Keratinocyte (primary cell): Measurements from ENCODE around the gene TMEM138. TPM values are rescaled to one million over a fixed set of nuclear protein-coding genes. Genes with fewer than 3 reads are reported as not detected.

Experiments used
- DNase-seq: peaks from one replicate; pipeline ENCODE4 v3.0.0-alpha.2; 2011; ENCODE audit warnings: low read depth, missing footprints, low spot score
- FAIRE-seq: peaks from 2 replicates; lab custom pipeline; 2011; peaks lifted over from hg19 to GRCh38; lab: Jason Lieb, UNC
- H2AFZ ChIP-seq: 2 replicates; pipeline ENCODE4 v1.6.0; 2012; ENCODE audit warnings: low read length, control low read depth, inconsistent platforms; ENCODE audit not compliant: control insufficient read depth
- H3K27ac ChIP-seq: 2 replicates; pipeline ENCODE4 v1.5.1; 2011; ENCODE audit warnings: low read length; ENCODE audit not compliant: control insufficient read depth, insufficient read depth
- H3K27me3 ChIP-seq: 3 replicates; pipeline ENCODE4 v1.6.0; 2011; ENCODE audit warnings: low read length; ENCODE audit not compliant: control insufficient read depth, insufficient read depth; ENCODE audit errors: extremely low read depth
- H3K36me3 ChIP-seq, 2 experiments: 2 replicates in 1 of 2; 3 replicates in 1 of 2; pipeline ENCODE4 v1.5.1; 2011; ENCODE audit warnings: low read length in 2 of 2, mild to moderate bottlenecking in 1 of 2; ENCODE audit not compliant: control insufficient read depth in 2 of 2, insufficient read depth in 2 of 2; ENCODE audit errors: extremely low read depth in 1 of 2
- H3K4me1 ChIP-seq: 3 replicates; pipeline ENCODE4 v1.5.1; 2011; ENCODE audit warnings: low read length; ENCODE audit not compliant: control insufficient read depth, insufficient read depth; ENCODE audit errors: extremely low read depth
- H3K4me2 ChIP-seq: 3 replicates; pipeline ENCODE4 v1.6.0; 2011; ENCODE audit warnings: low read depth, low read length; ENCODE audit not compliant: control insufficient read depth, insufficient read depth; ENCODE audit errors: extremely low read depth
- H3K4me3 ChIP-seq, 3 experiments: fragments of 200-600 bp in 1 of 3; sonication (generic) in 1 of 3; 2 replicates in 2 of 3; 3 replicates in 1 of 3; pipeline ENCODE4 v1.5.1; 2011 to 2016; ENCODE audit warnings: low read length in 3 of 3, mild to moderate bottlenecking in 3 of 3, control low read depth in 2 of 3, inconsistent platforms in 1 of 3, low read depth in 1 of 3, mixed read lengths in 1 of 3, mixed run types in 1 of 3, moderate library complexity in 1 of 3; ENCODE audit not compliant: control insufficient read depth in 2 of 3, insufficient read depth in 2 of 3; ENCODE audit errors: extremely low read depth in 1 of 3
- H3K79me2 ChIP-seq: 2 replicates; pipeline ENCODE4 v1.6.0; 2012; ENCODE audit warnings: low read length; ENCODE audit not compliant: control insufficient read depth, insufficient read depth
- H3K9ac ChIP-seq: 3 replicates; pipeline ENCODE4 v1.6.0; 2011; ENCODE audit warnings: low read length; ENCODE audit not compliant: control insufficient read depth, insufficient read depth; ENCODE audit errors: extremely low read depth
- H3K9me1 ChIP-seq: 3 replicates; pipeline ENCODE4 v1.6.0; 2011; ENCODE audit warnings: low read length; ENCODE audit not compliant: control insufficient read depth, insufficient read depth; ENCODE audit errors: extremely low read depth
- H3K9me3 ChIP-seq: 2 replicates; pipeline ENCODE4 v1.5.1; 2012; ENCODE audit warnings: low read depth, low read length; ENCODE audit not compliant: control insufficient read depth
- H4K20me1 ChIP-seq: 3 replicates; pipeline ENCODE4 v1.6.0; 2011; ENCODE audit warnings: low read length; ENCODE audit not compliant: control insufficient read depth, insufficient read depth; ENCODE audit errors: extremely low read depth
- EZH2 ChIP-seq: IDR thresholded peaks from one replicate; pipeline ENCODE4 v1.6.1; 2012; ENCODE audit warnings: inconsistent platforms, mild to moderate bottlenecking, low read length, moderate library complexity
- dilution Hi-C: fragments of 300-500 bp; cut with MboI; formaldehyde crosslinking; loops from one replicate; pipeline ENCODE4 v1.7.0; 2020; ENCODE audit warnings: low sequenced_read_pairs; ENCODE audit not compliant: extremely low pct_ligation_motif_present
- polyA plus RNA-seq, 5 experiments: library from polyadenylated mRNA; depleted of rRNA in 3 of 5; stranded (reverse) in 3 of 5; stranded (forward) in 1 of 5; unstranded in 1 of 5; fragments of >200 nt; gene quantifications; 1 replicate in 1 of 5; 2 replicates in 3 of 5; 3 replicates in 1 of 5; pipeline versions ENCODE4 v1.2.1 to v1.2.3, GENCODE V29; 2011 to 2012; ENCODE audit warnings: missing spikeins in 2 of 5, low read depth in 1 of 5, low replicate concordance in 1 of 5
- TF ChIP-seq, protein P1 (sequence below), 3 experiments: IDR thresholded peaks in 1 of 3; conservative IDR thresholded peaks in 1 of 3; optimal IDR thresholded peaks in 1 of 3; 2 replicates in 2 of 3; 3 replicates in 1 of 3; pipeline versions ENCODE3 to v1.5.1; 2011; ENCODE audit warnings: low read length in 3 of 3, mild to moderate bottlenecking in 3 of 3, moderate library complexity in 2 of 3, control low read depth in 1 of 3, inconsistent platforms in 1 of 3; ENCODE audit not compliant: insufficient read depth in 2 of 3; ENCODE audit errors: extremely low read depth in 1 of 3

Gene TMEM138
- polyA plus RNA-seq, 1 donor (not counting 4 experiments of a cell fraction or from before 2014, with no cell fraction given) = 85.4 TPM

DNA sequence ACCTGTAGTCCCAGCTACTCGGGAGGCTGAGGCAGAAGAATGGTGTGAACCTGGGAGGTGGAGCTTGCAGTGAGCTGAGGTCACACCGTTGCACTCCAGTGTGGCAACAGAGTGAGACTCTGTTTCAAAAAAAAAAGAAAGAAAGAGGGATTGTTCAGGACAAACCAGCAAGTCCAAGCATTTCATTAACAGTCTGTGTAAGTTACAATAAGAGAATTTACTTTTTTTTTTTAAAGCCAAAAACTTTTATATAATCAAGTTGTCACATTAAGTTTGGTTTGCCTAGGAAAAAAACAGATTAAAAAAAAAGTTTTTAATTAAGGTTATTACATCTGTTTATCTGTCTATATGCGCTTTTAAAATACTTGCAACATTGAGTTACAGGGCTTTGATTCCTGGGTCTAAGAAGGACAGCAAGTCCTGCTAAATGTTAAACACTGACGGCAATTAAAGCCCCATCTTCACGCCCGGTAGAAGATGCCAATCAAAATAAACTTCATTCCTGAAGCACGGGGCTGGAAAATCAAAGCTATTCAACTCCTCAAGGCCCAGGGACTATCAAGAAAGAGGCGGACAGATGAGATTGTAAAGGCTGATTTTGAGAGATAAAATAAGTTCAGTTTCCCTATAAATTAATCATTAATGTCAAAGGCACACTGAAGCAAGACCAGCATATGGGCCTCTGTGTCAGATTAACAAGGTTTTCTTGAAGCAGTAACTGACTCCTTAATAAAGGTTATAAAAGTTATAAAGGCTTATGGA, 10.7 kb downstream of the TMEM138 start:
- no peaks in the 10 kb centered on the region for H3K9me3 ChIP-seq
- no peaks in the 10 kb centered on the region for H3K79me2 ChIP-seq
- peaks cover 32% of the 10 kb centered on the region for H3K4me1 ChIP-seq
- H3K4me3 ChIP-seq = no peak overlapping the region
- no peak overlapping the region for H3K9ac ChIP-seq
- FAIRE-seq (no peak), DNase-seq (no peak)
- no peaks in the 10 kb centered on the region for H3K27me3 ChIP-seq
- no peak for TF ChIP-seq EZH2
- TF ChIP-seq, protein P1, sequence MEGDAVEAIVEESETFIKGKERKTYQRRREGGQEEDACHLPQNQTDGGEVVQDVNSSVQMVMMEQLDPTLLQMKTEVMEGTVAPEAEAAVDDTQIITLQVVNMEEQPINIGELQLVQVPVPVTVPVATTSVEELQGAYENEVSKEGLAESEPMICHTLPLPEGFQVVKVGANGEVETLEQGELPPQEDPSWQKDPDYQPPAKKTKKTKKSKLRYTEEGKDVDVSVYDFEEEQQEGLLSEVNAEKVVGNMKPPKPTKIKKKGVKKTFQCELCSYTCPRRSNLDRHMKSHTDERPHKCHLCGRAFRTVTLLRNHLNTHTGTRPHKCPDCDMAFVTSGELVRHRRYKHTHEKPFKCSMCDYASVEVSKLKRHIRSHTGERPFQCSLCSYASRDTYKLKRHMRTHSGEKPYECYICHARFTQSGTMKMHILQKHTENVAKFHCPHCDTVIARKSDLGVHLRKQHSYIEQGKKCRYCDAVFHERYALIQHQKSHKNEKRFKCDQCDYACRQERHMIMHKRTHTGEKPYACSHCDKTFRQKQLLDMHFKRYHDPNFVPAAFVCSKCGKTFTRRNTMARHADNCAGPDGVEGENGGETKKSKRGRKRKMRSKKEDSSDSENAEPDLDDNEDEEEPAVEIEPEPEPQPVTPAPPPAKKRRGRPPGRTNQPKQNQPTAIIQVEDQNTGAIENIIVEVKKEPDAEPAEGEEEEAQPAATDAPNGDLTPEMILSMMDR (optimal IDR thresholded peaks at IDR 0.05 in 1 of 3, IDR thresholded peaks at IDR 0.05 in 1 of 3, conservative IDR thresholded peaks at IDR 0.05 in 1 of 3; ENCODE audit: extremely low read depth in 1 of 3, insufficient read depth in 2 of 3, low read length in 3 of 3) = no peak
- no peak overlapping the region for H3K4me2 ChIP-seq
- no peaks in the 10 kb centered on the region for H3K9me1 ChIP-seq
- no peak overlapping the region for H2AFZ ChIP-seq
- dilution Hi-C loops = no loop called here
- H3K27ac ChIP-seq = no peak overlapping the region
- no peaks in the 10 kb centered on the region for H4K20me1 ChIP-seq
- H3K36me3 ChIP-seq = peaks cover 5 to 24% of the 10 kb centered on the region in 2 experiments

DNA sequence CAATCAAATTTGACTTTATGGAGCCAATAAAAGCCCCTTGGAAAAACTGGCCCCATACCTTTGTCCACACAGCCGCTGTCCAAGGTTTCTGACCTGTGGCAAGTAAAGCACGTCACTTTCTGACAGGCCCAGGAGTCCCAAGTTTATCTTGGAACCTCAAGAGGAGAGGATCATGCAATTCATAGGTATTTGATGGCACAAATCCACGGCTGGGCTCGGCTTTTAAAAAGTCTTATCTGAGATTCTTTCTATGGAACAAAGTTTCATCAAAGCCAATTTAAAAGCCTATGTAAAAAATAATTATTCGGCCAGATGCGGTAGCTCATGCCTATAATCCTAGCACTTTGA, 13.6 kb downstream of the TMEM138 start:
- no peak overlapping the region for H2AFZ ChIP-seq
- H3K79me2 ChIP-seq = no peaks in the 10 kb centered on the region
- H3K4me3 ChIP-seq = no peak overlapping the region
- H3K9me1 ChIP-seq = no peaks in the 10 kb centered on the region
- no peak for FAIRE-seq
- H3K36me3 ChIP-seq = peaks cover 0 to 14% of the 10 kb centered on the region in 2 experiments
- no peaks in the 10 kb centered on the region for H3K9me3 ChIP-seq
- DNase-seq = no peak
- H4K20me1 ChIP-seq = no peaks in the 10 kb centered on the region
- no peaks in the 10 kb centered on the region for H3K27me3 ChIP-seq
- H3K4me2 ChIP-seq = no peak overlapping the region
- dilution Hi-C loops = no loop called here
- H3K27ac ChIP-seq = no peak overlapping the region
- H3K4me1 ChIP-seq = peaks cover 28% of the 10 kb centered on the region
- H3K9ac ChIP-seq = no peak overlapping the region
- TF ChIP-seq EZH2 = no peak
- TF ChIP-seq, protein P1 (optimal IDR thresholded peaks at IDR 0.05 in 1 of 3, IDR thresholded peaks at IDR 0.05 in 1 of 3, conservative IDR thresholded peaks at IDR 0.05 in 1 of 3; ENCODE audit: extremely low read depth in 1 of 3, insufficient read depth in 2 of 3, low read length in 3 of 3) = no peak
